Measurements from ENCODE around the gene CCBE1.

The CCBE1 gene

DNA sequence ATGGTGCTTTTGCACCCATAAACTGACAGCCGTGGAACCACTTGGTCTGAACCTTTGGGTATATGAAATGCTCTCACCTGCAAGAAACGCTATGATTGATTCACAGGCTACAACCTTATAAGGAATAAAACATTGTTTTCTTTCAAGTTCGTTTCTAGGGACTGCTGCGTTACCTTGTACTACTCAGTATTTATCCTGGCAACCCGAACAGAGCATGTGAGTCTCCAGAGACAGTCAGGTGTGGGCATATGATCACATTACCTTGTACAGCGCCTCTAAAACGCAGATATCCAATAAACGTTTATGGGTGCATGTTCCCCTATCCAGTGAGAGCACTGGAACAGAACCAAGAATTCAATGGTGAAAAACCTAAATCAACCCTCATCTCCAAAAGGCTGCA lies 1.7 kb downstream of the CCBE1 start:
- no peak for TF ChIP-seq CTCF (IDR thresholded peaks at IDR 0.05; ENCODE audit: low read depth, low read length)
- Histone ChIP-seq H3K9me3 (no peaks in the 10 kb centered on the region), H3K4me1 (peaks cover 2% of the 10 kb centered on the region; the same call in 1 of the 2 replicates), H3K27me3 (peaks cover 21% of the 10 kb centered on the region), H3K4me3 (ENCODE audit: low read depth, low read length) (no peak overlapping the region), H3K36me3 (no peaks in the 10 kb centered on the region)
- no peak for DNase-seq

DNA sequence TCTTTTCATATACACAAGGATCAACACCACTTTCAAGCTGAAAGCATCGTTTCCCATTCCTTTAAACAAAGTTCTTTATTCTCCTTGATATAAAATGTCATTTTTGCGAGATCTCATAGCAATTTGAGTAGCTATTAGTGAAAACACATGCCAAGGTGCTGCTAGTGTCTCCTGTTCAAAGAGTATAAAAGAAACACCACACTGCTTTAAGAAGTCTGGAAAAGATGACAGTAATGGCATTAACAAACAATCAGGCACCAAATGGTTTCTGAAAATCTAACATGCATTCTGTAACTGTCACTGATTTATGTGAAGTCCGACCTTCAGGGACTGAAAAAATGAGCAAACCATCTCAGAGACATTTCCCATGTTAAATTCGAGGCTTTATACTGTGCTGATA lies 2.4 kb downstream of the CCBE1 start:
- H3K4me1 ChIP-seq = no peaks in the 10 kb centered on the region; the same call in 1 of the 2 replicates
- no peak overlapping the region for H3K4me3 ChIP-seq (ENCODE audit: low read depth, low read length)
- no peak for TF ChIP-seq CTCF (IDR thresholded peaks at IDR 0.05; ENCODE audit: low read depth, low read length)
- H3K36me3 ChIP-seq = no peaks in the 10 kb centered on the region
- DNase-seq = no peak
- H3K9me3 ChIP-seq = no peaks in the 10 kb centered on the region
- peaks cover 21% of the 10 kb centered on the region for H3K27me3 ChIP-seq

GRCh38 chr18:59691996-59692395 lies 5.2 kb downstream of the CCBE1 start:
- H3K4me3 ChIP-seq (ENCODE audit: low read depth, low read length) = no peak overlapping the region
- H3K4me1 ChIP-seq = no peaks in the 10 kb centered on the region
- no peaks in the 10 kb centered on the region for H3K9me3 ChIP-seq
- no peaks in the 10 kb centered on the region for H3K36me3 ChIP-seq
- TF ChIP-seq CTCF (IDR thresholded peaks at IDR 0.05; ENCODE audit: low read depth, low read length) = no peak
- DNase-seq = no peak
- H3K27me3 ChIP-seq = peaks cover 19% of the 10 kb centered on the region

GRCh38 chr18:59690996-59691395 lies 6.2 kb downstream of the CCBE1 start:
- no peaks in the 10 kb centered on the region for H3K4me1 ChIP-seq
- no peak for TF ChIP-seq CTCF (IDR thresholded peaks at IDR 0.05; ENCODE audit: low read depth, low read length)

GRCh38 chr18:59690186-59690982 lies 6.8 kb downstream of the CCBE1 start:
- Histone ChIP-seq H3K4me3 (ENCODE audit: low read depth, low read length) (no peak overlapping the region), H3K9me3 (no peaks in the 10 kb centered on the region), H3K4me1 (no peaks in the 10 kb centered on the region), H3K27me3 (0 out of 2 replicates have a peak, but pooled peaks cover 5% of the 10 kb centered on the region), H3K36me3 (no peaks in the 10 kb centered on the region)
- no peak for DNase-seq
- no peak for TF ChIP-seq CTCF (IDR thresholded peaks at IDR 0.05; ENCODE audit: low read depth, low read length)

More at GRCh38 chr18:59690996-59691395, 6.2 kb downstream of the CCBE1 start:
- Histone ChIP-seq H3K27me3 (peaks cover 10% of the 10 kb centered on the region; the same call in 1 of the 2 replicates), H3K36me3 (no peaks in the 10 kb centered on the region), H3K4me3 (ENCODE audit: low read depth, low read length) (no peak overlapping the region), H3K9me3 (no peaks in the 10 kb centered on the region)
- no peak for DNase-seq

DNA sequence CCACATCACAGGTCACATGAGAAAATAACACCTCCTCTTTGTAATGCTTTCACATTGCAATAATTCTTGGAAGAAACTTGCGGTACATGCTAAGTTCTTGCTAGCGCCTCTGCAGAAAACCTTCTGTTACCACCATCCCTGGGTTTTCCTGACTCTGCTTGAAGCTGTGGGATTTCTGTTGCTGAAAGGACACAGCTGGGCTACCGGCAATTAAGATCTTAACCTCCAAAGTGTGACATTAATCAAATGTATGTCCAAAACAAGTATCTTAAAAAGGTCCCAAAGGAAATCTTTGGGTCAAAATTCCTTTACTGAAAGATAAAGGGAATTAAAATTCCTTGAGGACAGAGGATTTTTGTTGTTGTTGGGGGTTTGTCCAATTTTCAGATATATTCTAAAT lies 7.5 kb downstream of the CCBE1 start:
- H3K4me1 ChIP-seq = no peaks in the 10 kb centered on the region
- DNase-seq = no peak

More for the DNA sequence above, 7.5 kb downstream of the CCBE1 start:
- Histone ChIP-seq H3K27me3 (no peaks in the 10 kb centered on the region), H3K9me3 (no peaks in the 10 kb centered on the region), H3K4me3 (ENCODE audit: low read depth, low read length) (no peak overlapping the region), H3K36me3 (no peaks in the 10 kb centered on the region)
- TF ChIP-seq CTCF (IDR thresholded peaks at IDR 0.05; ENCODE audit: low read depth, low read length) = no peak
